GM18520 (cell line): ENCODE data around the gene SLC2A9.

Source experiments
- ATAC-seq: cut with Tn5 transposase; IDR thresholded peaks from one replicate; pipeline ENCODE4 v1.9.1; 2021; ENCODE audit not compliant: unreplicated experiment

Gene SLC2A9

DNA sequence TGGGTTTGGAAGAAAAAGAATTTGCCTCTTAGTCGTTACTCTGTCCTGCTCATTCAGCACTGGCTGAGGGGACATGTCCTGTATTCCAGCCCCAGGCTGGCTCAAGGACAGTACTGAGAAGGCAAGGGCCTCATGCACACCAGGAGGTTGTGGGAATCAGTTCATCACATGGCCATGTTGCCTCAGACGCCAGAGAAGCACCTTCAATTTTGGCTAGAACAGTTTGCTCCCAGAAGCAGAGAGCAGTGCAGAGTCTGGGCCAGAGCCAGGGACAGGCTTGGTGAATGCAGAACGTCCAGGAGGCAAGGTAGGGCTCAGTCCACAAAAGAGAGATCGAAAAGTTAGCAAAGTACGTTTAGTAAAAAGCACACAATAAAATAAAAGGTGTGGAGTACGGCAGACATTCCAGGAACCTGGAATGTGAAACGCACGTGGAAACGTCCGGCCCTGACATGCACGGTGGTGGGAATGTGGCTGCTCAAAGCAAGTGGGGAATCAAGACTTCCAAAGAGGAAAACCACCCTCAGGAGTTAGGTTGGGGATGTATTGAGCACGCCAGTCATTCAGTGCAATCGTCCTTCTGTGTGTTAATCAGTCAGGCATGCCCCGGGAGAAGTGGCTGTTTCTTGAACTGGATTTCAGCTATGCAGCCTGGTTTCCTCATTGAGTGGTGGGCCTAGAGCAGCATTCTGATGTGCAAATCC lies 1.2 kb upstream of the SLC2A9 start:
- no peak for ATAC-seq

DNA sequence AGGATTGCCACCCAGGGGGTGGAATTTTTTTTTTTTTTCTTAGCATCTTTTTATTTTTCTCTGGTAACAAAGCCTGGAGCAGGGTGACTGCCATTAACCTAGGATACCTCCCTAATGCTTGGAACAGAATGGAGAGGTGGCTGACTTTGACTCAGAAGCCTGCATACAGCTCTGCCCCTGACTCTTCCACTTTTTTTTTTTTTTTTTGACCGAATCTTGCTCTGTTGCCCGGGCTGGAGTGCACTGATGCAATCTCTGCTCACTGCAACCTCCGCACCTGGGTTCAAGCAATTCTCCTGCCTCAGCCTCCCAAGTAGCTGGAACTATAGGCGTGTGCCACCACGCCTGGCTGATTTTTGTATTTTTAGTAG lies 341 bp upstream of the SLC2A9 start:
- ATAC-seq, result no peak

- no peak for ATAC-seq
These were observed 1.2 kb downstream of the SLC2A9 start for GRCh38 chr4:10020106-10020505.

DNA sequence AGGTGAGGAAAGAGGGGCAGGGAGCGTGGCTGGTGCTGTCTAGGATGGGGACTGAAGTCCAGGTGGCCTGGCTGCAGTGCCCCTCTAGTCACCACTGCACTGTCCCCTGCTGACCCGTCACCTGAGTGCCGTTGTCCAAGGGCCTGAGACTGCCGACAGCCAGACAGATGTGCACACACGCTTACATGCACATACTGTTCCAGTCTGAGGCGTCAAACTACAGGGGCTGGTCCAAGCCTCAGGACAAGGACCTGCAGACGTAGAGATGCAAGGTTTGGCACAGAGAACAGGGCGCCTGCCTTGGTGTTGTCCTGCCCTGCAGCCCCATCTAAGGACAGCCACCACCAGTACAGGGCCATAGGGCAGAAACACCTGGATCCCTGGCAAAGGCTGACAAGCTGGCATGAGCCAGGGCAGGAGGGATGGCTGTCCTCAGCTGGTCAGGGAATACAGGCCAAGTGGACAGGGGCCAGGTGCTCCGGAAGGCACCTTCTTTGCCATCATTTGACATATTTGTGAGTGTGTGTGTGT lies 1.7 kb downstream of the SLC2A9 start:
- ATAC-seq, result no peak

DNA sequence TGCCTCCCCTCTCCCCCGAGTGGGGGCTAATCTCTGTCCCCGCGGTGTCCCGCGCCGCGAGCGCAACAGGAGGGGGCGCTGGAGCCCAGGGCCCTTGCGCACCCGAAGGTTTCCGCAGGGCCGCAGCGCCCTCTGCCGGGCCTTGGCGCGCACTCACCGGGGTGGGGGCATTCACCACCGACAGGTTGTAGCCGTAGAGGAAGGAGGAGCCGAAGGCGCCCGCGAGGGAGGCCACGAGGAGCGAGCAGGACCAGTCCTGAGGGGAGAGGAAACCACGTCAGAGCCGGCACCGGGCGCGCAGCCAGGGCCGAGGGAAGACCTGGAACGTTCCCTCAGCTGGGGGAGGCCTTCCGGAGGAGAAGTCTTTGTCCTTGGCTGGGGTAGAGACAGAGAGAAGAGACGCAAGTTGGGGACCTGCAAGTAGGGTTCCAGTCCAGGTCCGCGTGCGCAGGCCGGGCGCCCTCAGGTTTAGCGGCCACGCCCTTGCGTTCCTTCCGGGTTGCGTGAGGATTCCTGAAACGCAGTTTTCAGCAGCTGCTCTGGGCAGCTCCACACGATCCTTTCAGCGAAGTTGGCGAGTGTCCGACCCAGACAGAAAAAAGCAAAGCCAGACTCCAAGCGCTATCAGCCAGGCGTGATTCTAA lies 2.4 kb downstream of the SLC2A9 start:
- peak; percentile 92 for ATAC-seq

DNA sequence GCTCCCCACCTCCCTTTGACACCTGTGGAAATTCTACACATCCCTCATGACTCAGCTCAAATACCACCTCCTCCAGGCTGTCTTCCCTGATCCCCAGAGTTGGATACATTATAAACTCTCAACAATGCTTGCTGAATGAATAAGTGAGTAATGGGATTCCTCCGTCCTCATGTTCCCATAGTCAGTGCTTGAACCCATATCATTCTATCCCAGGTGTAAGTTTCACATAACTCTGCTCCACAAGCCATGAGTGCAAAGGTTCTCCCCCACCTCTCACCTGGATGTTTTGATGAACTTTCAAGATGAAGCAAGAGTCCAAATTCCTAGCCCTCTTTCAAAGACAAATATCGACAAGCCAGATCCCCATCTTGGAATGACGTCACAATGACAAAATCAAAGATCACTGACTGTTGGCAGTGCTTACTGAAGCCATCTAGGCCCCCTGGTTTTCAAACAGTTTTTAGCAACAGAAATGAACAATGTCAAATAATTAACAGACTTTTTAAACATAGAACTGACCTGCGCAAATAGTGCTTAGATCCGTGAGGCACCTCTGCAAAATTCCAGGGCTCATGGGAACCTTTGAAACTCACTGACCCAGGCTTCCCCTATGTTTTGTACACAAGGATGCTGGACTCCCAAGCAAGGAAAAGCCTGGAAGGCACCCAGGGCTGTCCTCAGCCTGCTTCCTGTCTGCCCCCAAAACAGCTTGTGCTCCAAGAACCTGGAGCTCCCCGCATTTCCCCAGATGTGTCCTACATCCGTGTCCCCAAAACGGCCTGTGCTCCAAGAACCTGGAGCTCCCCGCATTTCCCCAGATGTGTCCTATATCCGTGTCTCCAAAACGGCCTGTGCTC lies 4.0 kb downstream of the SLC2A9 start:
- no peak for ATAC-seq

GRCh38 chr4:10016169-10016568 lies 5.1 kb downstream of the SLC2A9 start:
- no peak for ATAC-seq

GRCh38 chr4:10015140-10015753 lies 6.0 kb downstream of the SLC2A9 start:
- no peak for ATAC-seq

DNA sequence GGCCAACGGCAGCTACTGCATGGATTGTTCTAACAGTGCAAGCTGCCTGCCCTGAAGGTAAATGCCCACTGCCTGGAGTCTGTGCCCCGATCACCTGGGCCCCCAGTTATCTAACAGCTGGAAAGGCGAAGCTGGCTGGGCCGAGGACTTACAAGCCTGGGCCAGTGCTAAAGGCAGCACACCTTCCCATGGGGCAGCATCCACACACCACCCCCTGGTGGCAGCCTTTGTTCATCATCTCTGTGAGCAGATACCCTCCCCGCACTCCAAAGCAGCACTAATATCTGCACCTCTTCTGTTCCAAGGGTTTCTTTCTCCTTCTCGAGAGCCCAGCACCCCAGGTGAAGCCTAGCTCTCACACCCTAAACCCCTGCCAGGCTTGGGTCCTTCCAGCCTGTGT lies 7.6 kb downstream of the SLC2A9 start:
- peak; percentile 35 for ATAC-seq

DNA sequence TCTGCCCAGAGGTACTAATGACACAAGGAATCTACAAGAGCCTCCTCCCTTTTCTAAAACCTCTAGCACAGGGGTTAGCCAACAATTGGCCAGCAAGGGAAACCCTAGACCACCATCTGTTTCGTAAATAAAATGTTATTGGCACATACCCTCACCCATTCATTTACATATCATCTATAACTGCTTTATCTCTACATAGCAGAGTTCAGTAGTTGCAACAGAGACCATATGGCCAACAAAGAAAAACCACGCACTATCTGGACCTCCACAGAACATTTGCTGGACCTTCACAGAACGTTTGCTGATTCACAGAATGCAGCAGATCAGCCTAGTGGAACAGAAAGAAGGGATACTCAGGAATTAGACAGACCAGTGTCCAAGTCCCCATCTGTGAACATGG lies 9.4 kb downstream of the SLC2A9 start:
- no peak for ATAC-seq

GRCh38 chr4:10011277-10011676 lies 10.0 kb downstream of the SLC2A9 start:
- no peak for ATAC-seq

DNA sequence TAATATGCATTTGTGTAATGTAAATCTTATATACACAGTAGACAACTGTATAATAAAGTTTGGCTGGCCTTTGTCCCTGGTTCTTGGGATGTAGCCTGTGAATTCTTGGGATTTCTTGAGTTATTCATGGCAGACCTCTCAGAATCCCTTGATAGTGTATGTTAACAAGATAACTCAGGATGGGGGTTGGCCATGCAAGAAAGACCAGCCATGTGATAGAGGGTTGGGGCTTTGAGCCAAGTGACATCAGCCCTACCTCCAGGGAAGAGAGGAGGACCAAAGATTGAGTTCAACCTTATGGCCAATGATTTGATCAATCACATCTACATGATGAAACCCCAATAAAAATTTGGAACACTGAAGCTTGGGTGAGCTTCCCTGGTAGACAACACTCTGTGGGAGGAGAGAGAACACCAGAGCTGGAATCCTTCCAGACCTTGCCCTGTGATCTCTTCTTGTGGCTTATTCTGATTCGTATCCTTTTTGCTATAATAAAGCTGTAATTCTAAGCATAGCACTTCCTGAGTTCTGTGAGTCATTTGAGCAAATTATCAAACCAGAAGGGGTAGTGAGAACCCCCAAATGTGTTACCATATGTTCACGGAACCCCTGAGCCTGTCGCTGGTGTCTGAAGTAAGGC lies 11.3 kb downstream of the SLC2A9 start:
- ATAC-seq, result no peak

DNA sequence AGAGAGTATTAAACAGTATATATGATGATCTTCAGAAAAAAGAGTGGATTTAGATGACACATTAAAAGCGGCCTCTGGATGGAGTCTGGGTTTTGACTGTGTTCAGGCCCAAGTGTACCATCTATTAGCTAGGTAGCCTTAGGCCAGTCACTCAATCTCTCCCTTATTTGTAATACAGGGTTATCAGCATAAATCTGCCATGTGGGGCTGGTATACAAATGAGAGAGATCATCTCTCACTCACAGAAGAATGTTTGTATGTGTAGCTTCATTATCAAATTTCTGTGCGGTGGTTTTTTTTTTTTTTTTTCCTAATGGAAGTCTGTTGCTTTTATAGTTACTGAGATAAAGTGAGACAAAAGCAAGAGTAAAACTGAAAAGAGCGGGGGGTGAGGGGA lies 12.7 kb downstream of the SLC2A9 start:
- no peak for ATAC-seq

- ATAC-seq, result peak; percentile 27
These were observed 13.3 kb downstream of the SLC2A9 start for GRCh38 chr4:10007793-10008608.

DNA sequence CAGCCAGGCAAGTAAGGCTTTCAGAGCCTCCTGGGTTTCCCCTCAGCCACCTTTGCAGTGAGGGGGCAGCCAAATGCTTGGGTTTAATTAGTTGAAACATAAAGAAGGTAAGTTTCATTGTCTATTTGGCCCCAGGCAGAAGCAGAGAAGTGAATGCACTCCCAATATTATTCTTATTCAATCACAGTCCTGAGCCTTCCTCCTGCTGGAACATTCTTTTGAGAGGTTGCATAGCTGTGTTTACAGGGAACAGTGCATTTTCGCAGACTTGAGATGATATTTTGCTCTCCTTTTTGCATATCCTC lies 13.9 kb downstream of the SLC2A9 start:
- peak; percentile 19 for ATAC-seq

DNA sequence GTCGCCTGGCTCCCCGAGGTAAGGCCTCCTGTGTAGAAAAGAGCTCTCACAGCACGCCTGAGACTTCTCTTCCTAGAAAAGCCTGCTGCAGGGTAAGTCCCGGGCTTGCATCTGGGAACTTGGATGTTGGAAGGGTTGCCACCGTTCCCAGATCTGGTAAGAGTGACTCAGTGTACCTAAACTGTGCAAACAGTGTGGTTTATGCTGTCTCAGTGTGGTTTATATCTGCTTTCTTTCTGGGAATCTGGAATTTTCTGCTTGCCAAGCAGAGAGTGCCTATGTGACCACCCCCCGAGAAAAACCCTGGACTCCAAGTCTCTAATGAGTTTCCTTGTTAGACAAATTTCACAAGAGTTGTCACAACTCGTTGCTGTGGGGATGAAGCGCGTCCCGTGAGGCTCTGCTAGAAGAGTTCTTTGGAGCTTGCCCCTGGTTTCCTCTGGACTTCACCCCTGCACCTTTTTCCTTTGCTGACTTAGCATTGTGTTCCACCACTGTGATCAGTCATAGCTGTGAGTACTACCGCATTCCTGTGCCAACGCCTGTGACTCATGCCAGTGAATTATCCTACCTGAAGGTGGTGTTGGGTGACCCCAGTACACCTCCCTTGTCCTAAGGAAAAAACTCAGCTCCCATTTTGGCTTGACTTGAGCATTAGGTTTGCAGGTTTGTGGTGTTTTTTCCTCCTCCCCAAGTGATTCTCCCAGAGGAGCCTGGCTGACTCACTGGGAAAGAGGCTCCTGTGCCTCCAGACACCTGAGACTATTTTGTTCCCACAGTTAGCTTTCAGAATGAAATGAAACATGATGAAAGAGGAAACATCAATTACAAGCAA lies 14.5 kb downstream of the SLC2A9 start:
- no peak for ATAC-seq

DNA sequence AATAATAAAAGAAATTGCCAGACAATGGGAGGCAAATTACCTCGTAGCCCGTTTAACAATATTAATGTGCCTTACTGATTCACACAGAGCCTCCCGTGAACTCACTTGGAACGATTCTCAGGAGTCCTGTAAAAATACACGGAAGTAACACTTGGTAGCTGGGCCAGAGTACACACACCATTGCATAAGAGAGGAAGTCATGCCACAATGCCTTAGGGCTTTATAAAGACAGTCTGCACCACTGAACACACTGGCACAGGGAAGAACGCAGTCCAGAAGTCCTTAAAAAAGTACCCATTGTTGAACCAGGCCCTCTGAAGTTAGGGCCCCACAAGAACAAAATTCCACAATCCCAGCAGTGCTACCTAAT lies 15.1 kb downstream of the SLC2A9 start:
- ATAC-seq, result no peak

GRCh38 chr4:10005632-10006031 lies 15.7 kb downstream of the SLC2A9 start:
- ATAC-seq, result no peak

- peak; percentile 56 for ATAC-seq
These were observed 17.6 kb downstream of the SLC2A9 start for GRCh38 chr4:10003666-10004065.
